SK-N-SH treated with all-trans-retinoic acid at 6 μM for 48 hours (cell line): Measurements from ENCODE around the gene ANKRD29.

Source experiments
- ATAC-seq: fragments of 200-7000 bp; cut with Tn5 transposase; 3 replicates; pipeline ENCODE4 v1.9.1; 2020; ENCODE audit warnings: mild to moderate bottlenecking, moderate library complexity
- ARNTL ChIP-seq: fragments of 450-650 bp; formaldehyde crosslinking; IDR thresholded peaks from 2 replicates; pipeline ENCODE4 v1.5.0; 2020; ENCODE audit warnings: low read depth, mild to moderate bottlenecking, moderate library complexity, borderline replicate concordance
- BACH2 ChIP-seq: fragments of 250-450 bp; sonication (Bioruptor Pico); IDR thresholded peaks from 2 replicates; pipeline ENCODE4 v1.9.0; 2021; ENCODE audit warnings: mild to moderate bottlenecking, borderline replicate concordance
- CREB5 ChIP-seq: fragments of 250-450 bp; sonication (Bioruptor Pico); IDR thresholded peaks from 2 replicates; pipeline ENCODE4 v1.5.1; 2020; ENCODE audit warnings: low read depth, mild to moderate bottlenecking, moderate library complexity
- CSDC2 ChIP-seq: fragments of 250-450 bp; sonication (Bioruptor Pico); IDR thresholded peaks from 2 replicates; pipeline ENCODE4 v1.5.0; 2020; ENCODE audit warnings: mild to moderate bottlenecking, moderate library complexity
- CSRNP3 ChIP-seq: fragments of 250-450 bp; sonication (Bioruptor Pico); IDR thresholded peaks from 2 replicates; pipeline ENCODE4 v1.5.1; 2021; ENCODE audit warnings: mild to moderate bottlenecking, moderate library complexity
- ESRRG ChIP-seq: fragments of 250-450 bp; sonication (Bioruptor Pico); IDR thresholded peaks from 2 replicates; pipeline ENCODE4 v1.6.1; 2021; ENCODE audit warnings: mild to moderate bottlenecking
- GLIS3 ChIP-seq: fragments of 250-450 bp; sonication (Bioruptor Pico); IDR thresholded peaks from 2 replicates; pipeline ENCODE4 v1.5.0; 2020; ENCODE audit warnings: mild to moderate bottlenecking, moderate library complexity
- ISL1 ChIP-seq: fragments of 250-450 bp; sonication (Bioruptor Pico); IDR thresholded peaks from 2 replicates; pipeline ENCODE4 v2.1.2; 2022; ENCODE audit warnings: mild to moderate bottlenecking, moderate library complexity
- OSR1 ChIP-seq: fragments of 250-450 bp; sonication (Bioruptor Pico); IDR thresholded peaks from 2 replicates; pipeline ENCODE4 v1.8.0; 2022; ENCODE audit warnings: moderate library complexity, mild to moderate bottlenecking, inconsistent platforms
- PATZ1 ChIP-seq: fragments of 250-450 bp; sonication (Bioruptor Pico); IDR thresholded peaks from 2 replicates; pipeline ENCODE4 v1.8.0; 2020; ENCODE audit warnings: mild to moderate bottlenecking, moderate library complexity, borderline replicate concordance
- POU6F1 ChIP-seq: fragments of 250-450 bp; sonication (Bioruptor Pico); IDR thresholded peaks from 2 replicates; pipeline ENCODE4 v1.8.0; 2021; ENCODE audit warnings: low read depth, mild to moderate bottlenecking, moderate library complexity, borderline replicate concordance
- PPARA ChIP-seq: fragments of 250-450 bp; sonication (Bioruptor Pico); IDR thresholded peaks from 2 replicates; pipeline ENCODE4 v1.5.0; 2020; ENCODE audit warnings: mild to moderate bottlenecking, borderline replicate concordance
- RARB ChIP-seq: fragments of 250-450 bp; sonication (Bioruptor Pico); IDR thresholded peaks from 2 replicates; pipeline ENCODE4 v1.8.0; 2021; ENCODE audit warnings: mild to moderate bottlenecking, moderate library complexity
- TCF4 ChIP-seq: fragments of 250-450 bp; sonication (Bioruptor Pico); IDR thresholded peaks from 2 replicates; pipeline ENCODE4 v1.8.0; 2021; ENCODE audit warnings: mild to moderate bottlenecking, moderate library complexity, borderline replicate concordance
- TOX ChIP-seq: fragments of 250-450 bp; sonication (Bioruptor Pico); IDR thresholded peaks from 2 replicates; pipeline ENCODE4 v1.8.0; 2021; ENCODE audit warnings: mild to moderate bottlenecking, moderate library complexity, borderline replicate concordance
- TSHZ2 ChIP-seq: fragments of 250-450 bp; sonication (Bioruptor Pico); IDR thresholded peaks from 2 replicates; pipeline ENCODE4 v1.5.0; 2020; ENCODE audit warnings: mild to moderate bottlenecking, moderate library complexity
- ZC3H10 ChIP-seq: fragments of 250-450 bp; sonication (Bioruptor Pico); IDR thresholded peaks from 2 replicates; pipeline ENCODE4 v1.5.1; 2021; ENCODE audit warnings: mild to moderate bottlenecking, moderate library complexity
- ZFP3 ChIP-seq: fragments of 250-450 bp; sonication (Bioruptor Pico); IDR thresholded peaks from 2 replicates; pipeline ENCODE4 v1.5.0; 2020; ENCODE audit warnings: mild to moderate bottlenecking, moderate library complexity
- ZFP30 ChIP-seq: fragments of 450-650 bp; formaldehyde crosslinking; IDR thresholded peaks from 2 replicates; pipeline ENCODE4 v1.5.0; 2022; ENCODE audit warnings: mild to moderate bottlenecking, moderate library complexity
- ZNF565 ChIP-seq: fragments of 450-650 bp; formaldehyde crosslinking; conservative IDR thresholded peaks from 2 replicates; pipeline ENCODE4 v1.5.0; 2020; ENCODE audit warnings: low read depth, mild to moderate bottlenecking, moderate library complexity
- ZNF70 ChIP-seq: fragments of 450-650 bp; formaldehyde crosslinking; IDR thresholded peaks from 2 replicates; pipeline ENCODE4 v1.5.0; 2020; ENCODE audit warnings: mild to moderate bottlenecking, moderate library complexity
- ZNF8 ChIP-seq: fragments of 450-650 bp; formaldehyde crosslinking; IDR thresholded peaks from 2 replicates; pipeline ENCODE4 v1.5.0; 2020; ENCODE audit warnings: mild to moderate bottlenecking, moderate library complexity

Gene ANKRD29

GRCh38 chr18:23609390-23610023 is 53.2 kb downstream of the ANKRD29 start:
- TF ChIP-seq ARNTL (CRISPR knock-in tag): no peak
- TF ChIP-seq CSDC2 (CRISPR knock-in tag): no peak
- no peak for TF ChIP-seq ZNF565 (CRISPR knock-in tag)
- TF ChIP-seq RARB (CRISPR knock-in tag): no peak
- TF ChIP-seq CREB5 (CRISPR knock-in tag): no peak
- no peak for TF ChIP-seq GLIS3 (CRISPR knock-in tag)
- no peak for TF ChIP-seq ESRRG (CRISPR knock-in tag)
- no peak for TF ChIP-seq PPARA
- TF ChIP-seq ISL1 (CRISPR knock-in tag): 0 out of 2 replicates have a peak, but pooled peaks have one; percentile 33
- TF ChIP-seq CSRNP3 (CRISPR knock-in tag): no peak
- 0 out of 2 replicates have a peak, but pooled peaks have one; percentile 39 for TF ChIP-seq ZFP3 (CRISPR knock-in tag)
- no peak for TF ChIP-seq ZC3H10 (CRISPR knock-in tag)
- no peak for ATAC-seq

GRCh38 chr18:23608211-23608610 is 54.5 kb downstream of the ANKRD29 start:
- no peak for ATAC-seq
- TF ChIP-seq PATZ1 (no peak), ZFP3 (CRISPR knock-in tag) (no peak), TCF4 (CRISPR knock-in tag) (no peak), ISL1 (CRISPR knock-in tag) (no peak), ZNF70 (CRISPR knock-in tag) (no peak), ZFP30 (CRISPR knock-in tag) (no peak), CSDC2 (CRISPR knock-in tag) (no peak), BACH2 (no peak), CSRNP3 (CRISPR knock-in tag) (no peak), OSR1 (no peak), ESRRG (CRISPR knock-in tag) (no peak)

- TF ChIP-seq ARNTL (CRISPR knock-in tag): no peak
- TF ChIP-seq BACH2: no peak
- no peak for TF ChIP-seq ZNF70 (CRISPR knock-in tag)
- TF ChIP-seq OSR1: no peak
- no peak for TF ChIP-seq TCF4 (CRISPR knock-in tag)
- no peak for TF ChIP-seq GLIS3 (CRISPR knock-in tag)
- TF ChIP-seq ZC3H10 (CRISPR knock-in tag): no peak
- no peak for TF ChIP-seq RARB (CRISPR knock-in tag)
- TF ChIP-seq CSDC2 (CRISPR knock-in tag): no peak
- no peak for TF ChIP-seq TOX
- TF ChIP-seq ZFP30 (CRISPR knock-in tag): no peak
- no peak for TF ChIP-seq ISL1 (CRISPR knock-in tag)
- no peak for TF ChIP-seq CSRNP3 (CRISPR knock-in tag)
- no peak for TF ChIP-seq PPARA
- no peak for TF ChIP-seq TSHZ2
- TF ChIP-seq ESRRG (CRISPR knock-in tag): no peak
- TF ChIP-seq ZNF8 (CRISPR knock-in tag): no peak
- TF ChIP-seq POU6F1: no peak
- ATAC-seq: no peak
Measured at GRCh38 chr18:23605941-23606340, 56.8 kb downstream of the ANKRD29 start.
